Activated T-cell treated with anti-CD3 and anti-CD28 coated beads for 1 hour (primary cell): ENCODE results near the gene ZNF625.

Source experiments
- DNase-seq: peaks from one replicate; pipeline ENCODE4 v3.0.0-alpha.2; 2020; ENCODE audit warnings: low read depth

ZNF625 gene

GRCh38 chr19:12156223-12157058 is at the start of gene ZNF625:
ZNF625 (minus strand) TSS chr19:12156734; CDS start chr19:12156558, 176 bp downstream.
- DNase-seq = no peak

- DNase-seq = no peak
Measured at GRCh38 chr19:12205296-12205695, 48.8 kb upstream of the ZNF625 start.

- DNase-seq = peak; percentile 53
Measured at GRCh38 chr19:12202250-12202649, 45.7 kb upstream of the ZNF625 start.

GRCh38 chr19:12199757-12200419 is 43.4 kb upstream of the ZNF625 start:
- no peak for DNase-seq

GRCh38 chr19:12198136-12198535 is 41.6 kb upstream of the ZNF625 start:
- no peak for DNase-seq

GRCh38 chr19:12194827-12195731 is 38.5 kb upstream of the ZNF625 start:
- peak; percentile 66 for DNase-seq

GRCh38 chr19:12187625-12188024 is 31.1 kb upstream of the ZNF625 start:
- no peak for DNase-seq

GRCh38 chr19:12180377-12180776 is 23.8 kb upstream of the ZNF625 start:
- DNase-seq = no peak

- DNase-seq = no peak
Measured at GRCh38 chr19:12166626-12167025, 10.1 kb upstream of the ZNF625 start.

- DNase-seq = no peak
Measured at GRCh38 chr19:12163826-12164225, 7.3 kb upstream of the ZNF625 start.

GRCh38 chr19:12162882-12163806 is 6.6 kb upstream of the ZNF625 start, which contains the start of gene ZNF136:
ZNF136 (plus strand) TSS chr19:12163096; CDS start chr19:12163204, 108 bp downstream.
- DNase-seq = peak; percentile 84

- DNase-seq = no peak
Measured at GRCh38 chr19:12162513-12162881, 6.0 kb upstream of the ZNF625 start.

- no peak for DNase-seq
Measured at GRCh38 chr19:12159773-12160414, 3.4 kb upstream of the ZNF625 start.

- no peak for DNase-seq
Measured at GRCh38 chr19:12155324-12155860, 1.1 kb downstream of the ZNF625 start.

- no peak for DNase-seq
Measured at GRCh38 chr19:12145348-12145747, 11.2 kb downstream of the ZNF625 start.

- no peak for DNase-seq
Measured at GRCh38 chr19:12141405-12141736, 15.2 kb downstream of the ZNF625 start.

GRCh38 chr19:12140545-12141404 is 15.8 kb downstream of the ZNF625 start:
- DNase-seq = peak; percentile 88

- peak; percentile 86 for DNase-seq
Measured at GRCh38 chr19:12139885-12140544, 16.5 kb downstream of the ZNF625 start, which contains the start of gene ZNF20. ZNF20 (minus strand) TSS chr19:12140350; CDS start chr19:12140182, 168 bp downstream.

GRCh38 chr19:12139269-12139668 is 17.3 kb downstream of the ZNF625 start:
- no peak for DNase-seq
